Ishikawa (cell line): ENCODE data around the gene GNA14.

ENCODE experiments used
- CEBPB ChIP-seq: IDR thresholded peaks from 2 replicates; pipeline ENCODE4 v1.6.1; 2012
- CREB1 ChIP-seq: IDR thresholded peaks from 2 replicates; pipeline ENCODE4 v1.6.1; 2012; ENCODE audit warnings: low read depth
- EGR1 ChIP-seq: IDR thresholded peaks from 2 replicates; pipeline ENCODE4 v1.6.1; 2012
- EP300 ChIP-seq: IDR thresholded peaks from 2 replicates; pipeline ENCODE4 v1.6.1; 2012; ENCODE audit warnings: borderline replicate concordance
- FOXM1 ChIP-seq: IDR thresholded peaks from 2 replicates; pipeline ENCODE4 v1.6.1; 2012; ENCODE audit warnings: low read depth, borderline replicate concordance
- MAX ChIP-seq: IDR thresholded peaks from 2 replicates; pipeline ENCODE4 v1.6.1; 2012
- NFIC ChIP-seq: IDR thresholded peaks from 2 replicates; pipeline ENCODE4 v1.6.1; 2012
- RAD21 ChIP-seq: IDR thresholded peaks from 2 replicates; pipeline ENCODE4 v1.6.1; 2012; ENCODE audit warnings: low read depth
- REST ChIP-seq: IDR thresholded peaks from 2 replicates; pipeline ENCODE4 v1.6.1; 2012; ENCODE audit warnings: low read depth, mild to moderate bottlenecking
- TAF1 ChIP-seq: IDR thresholded peaks from 2 replicates; pipeline ENCODE4 v1.6.1; 2012; ENCODE audit warnings: low read depth, mild to moderate bottlenecking
- TCF12 ChIP-seq: IDR thresholded peaks from 2 replicates; pipeline ENCODE4 v1.6.1; 2012; ENCODE audit warnings: low read depth
- TEAD4 ChIP-seq: IDR thresholded peaks from 2 replicates; pipeline ENCODE4 v1.6.1; 2012
- USF1 ChIP-seq: IDR thresholded peaks from 2 replicates; pipeline ENCODE4 v1.6.1; 2012
- YY1 ChIP-seq: IDR thresholded peaks from 2 replicates; pipeline ENCODE4 v1.6.1; 2012; ENCODE audit warnings: low read depth
- ZBTB7A ChIP-seq: IDR thresholded peaks from 2 replicates; pipeline ENCODE4 v1.6.1; 2012; ENCODE audit warnings: low read depth

Gene GNA14

GRCh38 chr9:77375956-77376532 is 272.1 kb downstream of the GNA14 start:
- no peak for TF ChIP-seq REST
- no peak for TF ChIP-seq RAD21
- no peak for TF ChIP-seq MAX
- TF ChIP-seq CEBPB = no peak

- TF ChIP-seq USF1 = no peak
- no peak for TF ChIP-seq FOXM1
- no peak for TF ChIP-seq TEAD4
- TF ChIP-seq CEBPB = no peak
- TF ChIP-seq NFIC = no peak
- no peak for TF ChIP-seq TCF12
- no peak for TF ChIP-seq YY1
- TF ChIP-seq REST = no peak
- TF ChIP-seq ZBTB7A = no peak
- TF ChIP-seq MAX = no peak
- TF ChIP-seq RAD21 = no peak
- no peak for TF ChIP-seq EP300
- TF ChIP-seq EGR1 = no peak
- no peak for TF ChIP-seq CREB1
- no peak for TF ChIP-seq TAF1
These were observed 273.9 kb downstream of the GNA14 start for GRCh38 chr9:77374266-77374665.
